Kidney capillary endothelial cell (primary cell): ENCODE measurements around the gene MMP13.
"Not testable (repeated sequence)": the region's sequence is repeated elsewhere in the genome, so short reads cannot be mapped to it uniquely, and the experiment has no call there.

Experiments
- DNase-seq: peaks from one replicate; pipeline ENCODE4 v3.0.0-alpha.2; 2018; ENCODE audit warnings: low spot score

The MMP13 gene

GRCh38 chr11:102935514-102935913 is 20.0 kb downstream of the MMP13 start:
- DNase-seq: no peak

- no peak for DNase-seq
Measured at GRCh38 chr11:102934735-102935134, 20.8 kb downstream of the MMP13 start.

- no peak for DNase-seq
Measured at GRCh38 chr11:102933627-102934026, 21.9 kb downstream of the MMP13 start.

GRCh38 chr11:102932678-102933077 is 22.9 kb downstream of the MMP13 start:
- no peak for DNase-seq

GRCh38 chr11:102930451-102930850 is 25.1 kb downstream of the MMP13 start:
- DNase-seq: no peak

GRCh38 chr11:102929972-102930371 is 25.6 kb downstream of the MMP13 start:
- no peak for DNase-seq

GRCh38 chr11:102929166-102929565 is 26.4 kb downstream of the MMP13 start:
- DNase-seq: no peak

DNA sequence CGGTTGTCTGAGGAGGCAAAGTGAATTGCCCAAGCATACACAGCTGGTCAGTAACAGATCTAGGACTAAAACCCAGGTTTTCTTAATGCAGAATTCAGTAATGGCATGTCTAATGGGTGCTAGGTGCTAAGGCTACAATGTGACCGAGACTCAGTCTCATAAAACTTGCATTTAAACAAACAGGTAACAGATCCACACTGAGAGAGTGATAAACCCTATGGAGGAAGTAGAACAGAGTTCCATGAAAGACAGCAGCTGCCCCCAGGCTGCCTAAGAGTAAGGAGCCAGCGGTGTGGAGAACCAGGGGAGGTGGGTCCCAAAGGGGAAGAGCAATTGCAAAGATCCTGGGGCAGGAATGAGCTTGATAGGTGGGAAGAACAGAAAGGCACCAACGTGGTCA is 27.3 kb downstream of the MMP13 start:
- DNase-seq: no peak

DNA sequence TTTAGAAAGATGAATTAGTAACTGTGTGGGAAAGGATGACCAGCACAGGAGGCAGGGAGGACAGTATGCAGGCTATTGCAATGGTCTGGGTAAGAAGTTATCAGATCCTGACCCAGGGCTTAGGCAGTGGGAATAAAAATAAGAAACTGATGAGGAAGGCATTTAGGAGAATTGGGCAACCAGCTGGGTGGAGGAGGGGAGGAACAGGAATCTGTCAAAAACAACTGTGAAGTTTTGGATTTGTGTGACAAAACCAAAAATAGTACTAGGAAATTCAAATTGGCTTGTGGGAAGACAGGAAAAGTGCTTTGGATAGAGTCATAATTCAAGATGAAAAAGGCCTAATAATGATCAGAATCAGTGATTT is 27.9 kb downstream of the MMP13 start:
- DNase-seq: no peak

GRCh38 chr11:102926961-102927623 is 28.4 kb downstream of the MMP13 start:
- DNase-seq: no peak

- DNase-seq: no peak
Measured at GRCh38 chr11:102926517-102926916, 29.0 kb downstream of the MMP13 start.

- no peak for DNase-seq
Measured at GRCh38 chr11:102925988-102926387, 29.5 kb downstream of the MMP13 start.

DNA sequence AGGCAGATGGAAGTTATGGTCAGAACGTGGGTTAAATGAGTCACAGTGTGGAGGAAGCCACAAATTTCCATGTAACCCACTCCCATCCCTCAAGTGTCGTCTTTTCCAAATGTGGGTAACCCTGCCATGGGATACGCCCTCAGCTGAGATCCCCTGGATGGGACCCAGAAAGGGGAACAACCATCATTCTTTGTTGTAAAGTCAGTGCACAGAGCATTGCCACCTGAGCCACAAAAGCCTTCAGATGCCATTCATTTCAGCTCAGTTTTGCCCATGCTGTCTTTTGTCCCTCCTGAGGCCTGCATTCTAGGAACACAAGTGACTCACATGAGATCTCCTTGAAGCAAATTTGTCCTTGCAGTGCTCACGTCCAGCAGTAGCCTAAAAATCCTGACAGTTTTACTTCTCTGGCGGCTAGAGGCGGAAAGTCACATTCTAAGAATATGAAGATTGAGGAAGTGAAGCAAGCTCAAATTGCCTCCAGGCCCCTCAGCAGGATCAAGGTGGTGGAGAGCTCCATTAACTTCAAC is 30.6 kb downstream of the MMP13 start:
- no peak for DNase-seq

DNA sequence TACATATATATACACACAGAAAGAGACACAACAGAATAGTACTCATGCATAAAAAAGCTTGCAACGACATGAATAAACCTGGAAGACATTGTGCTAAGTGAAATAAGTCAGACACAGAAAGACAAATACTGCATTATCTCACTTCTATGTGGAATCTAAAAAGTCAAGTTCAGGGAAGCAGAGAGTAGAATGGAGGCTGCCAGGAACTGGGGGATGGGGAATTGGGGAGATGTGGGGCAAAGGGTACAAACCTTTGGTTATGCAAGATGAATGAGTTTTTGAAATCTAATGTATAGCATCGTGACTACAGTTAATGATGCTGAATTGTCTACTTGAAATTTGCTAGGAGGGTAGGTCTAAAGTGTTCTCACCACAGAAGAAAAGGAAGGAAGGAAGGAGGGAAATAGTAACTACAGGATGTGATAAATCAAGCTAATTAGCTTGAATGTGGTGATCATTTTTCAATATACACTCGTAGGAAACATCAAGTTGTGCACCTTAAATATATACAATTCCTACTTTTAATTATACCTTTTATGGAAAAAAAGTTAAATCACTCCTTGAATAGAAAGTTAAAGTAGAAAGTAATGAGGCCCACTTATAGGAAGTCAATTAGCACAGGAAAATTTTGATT is 33.8 kb downstream of the MMP13 start:
- no peak for DNase-seq

- no peak for DNase-seq
Measured at GRCh38 chr11:102920118-102920684, 35.3 kb downstream of the MMP13 start.

DNA sequence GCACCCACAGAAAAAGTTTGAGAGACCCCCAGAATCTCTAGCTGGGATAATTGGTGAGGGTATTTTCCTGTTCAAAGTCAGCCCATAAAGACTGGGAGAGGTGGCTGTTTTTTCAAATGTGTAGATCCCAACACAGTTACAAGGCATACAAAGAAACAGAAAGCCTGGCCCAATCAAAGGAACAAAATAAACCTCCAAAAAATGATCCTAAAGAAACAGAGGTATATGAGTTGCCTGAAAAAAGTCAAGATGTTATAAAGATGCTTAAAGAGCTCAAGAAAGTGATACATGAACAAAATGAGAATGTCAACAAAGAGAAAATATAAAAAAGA is 40.5 kb downstream of the MMP13 start:
- no peak for DNase-seq

GRCh38 chr11:102914238-102915043 is 41.1 kb downstream of the MMP13 start:
- peak; percentile 30 for DNase-seq

DNA sequence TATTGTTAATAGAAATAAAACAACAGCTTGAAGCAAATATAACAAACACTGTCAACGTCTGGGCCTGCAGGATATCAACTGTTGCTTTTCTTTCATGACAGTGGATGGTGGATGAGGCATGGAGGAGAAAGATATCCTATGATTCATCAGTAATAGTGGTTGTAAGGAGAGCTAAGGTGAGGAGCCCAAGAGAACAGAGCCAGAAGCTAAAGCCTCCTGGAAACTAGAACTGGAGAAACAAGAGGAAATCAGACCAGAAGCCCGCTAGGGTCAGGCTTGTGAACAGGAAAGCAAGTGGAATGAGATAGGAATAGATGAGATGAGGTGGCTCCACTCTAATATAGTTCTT is 43.1 kb downstream of the MMP13 start:
- DNase-seq: no peak

DNA sequence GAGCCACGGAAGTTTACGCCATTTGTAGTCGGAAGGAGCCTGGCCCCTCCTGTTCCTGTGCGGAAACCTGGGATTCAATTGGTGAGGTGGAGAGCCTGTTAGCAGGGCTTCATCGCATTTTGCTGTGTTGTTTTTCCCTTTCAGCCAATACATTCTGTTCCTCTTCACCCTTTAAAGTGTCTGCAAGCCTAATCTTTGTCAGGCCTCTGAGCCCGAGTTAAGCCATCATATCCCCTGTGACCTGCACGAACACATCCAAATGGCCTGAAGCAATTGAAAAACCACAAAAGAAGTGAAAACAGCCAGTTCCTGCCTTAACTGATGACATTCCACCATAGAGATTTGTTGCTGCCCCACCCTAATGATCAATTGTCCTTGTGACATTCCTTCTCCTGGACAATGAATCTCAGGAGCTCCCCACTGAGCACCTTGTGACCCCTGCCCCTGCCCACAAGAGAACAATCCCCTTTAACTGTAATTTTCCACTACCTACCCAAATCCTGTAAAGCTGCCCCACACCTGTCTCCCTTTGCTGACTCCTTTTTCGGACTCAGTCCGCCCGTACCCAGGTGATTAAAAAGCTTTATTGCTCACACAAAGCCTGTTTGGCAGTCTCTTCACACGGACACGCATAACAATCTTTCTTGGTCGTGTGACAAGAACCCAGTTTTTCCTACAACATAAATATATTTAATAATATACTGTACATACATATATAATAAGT is 43.6 kb downstream of the MMP13 start:
- no peak for DNase-seq

GRCh38 chr11:102905848-102906247 is 49.7 kb downstream of the MMP13 start:
- DNase-seq: not testable (repeated sequence)

GRCh38 chr11:102903895-102904294 is 51.6 kb downstream of the MMP13 start:
- not testable (repeated sequence) for DNase-seq

DNA sequence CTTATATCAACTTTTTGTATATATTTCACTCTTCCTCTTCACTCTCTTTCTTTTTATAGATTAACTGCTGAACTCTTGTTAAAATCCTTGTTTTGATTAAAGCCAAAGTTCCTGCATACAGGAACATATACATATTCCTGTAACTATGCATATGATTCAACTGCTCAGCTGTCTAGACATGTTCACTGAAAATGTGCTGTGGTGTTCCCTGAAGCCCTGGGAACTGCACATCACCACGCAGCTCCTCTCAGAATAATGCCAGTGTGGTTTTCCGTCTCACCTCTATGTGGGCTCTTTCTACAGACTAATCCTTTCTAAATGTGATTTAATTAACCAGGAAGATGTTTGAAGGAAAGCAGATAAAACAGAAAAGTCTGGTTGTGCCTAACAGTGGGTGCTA is 55.2 kb downstream of the MMP13 start:
- no peak for DNase-seq
